Measurements from ENCODE around the gene XKR8. TPM values are rescaled to one million over a fixed set of nuclear protein-coding genes. Genes with fewer than 3 reads are reported as not detected.
A peak's percentile ranks its signal among the peaks of the same experiment; 100 is the strongest.

The XKR8 gene
- total and polyA plus RNA-seq, 10 donors, result 4.2 to 17.4 (median 8.1) TPM

GRCh38 chr1:27954186-27954585 is 5.6 kb upstream of the XKR8 start:
- intact Hi-C loops (cut with DNase I; ENCODE audit: low total_unique reads), result no loop called here
- peak; percentile 40 for DNase-seq
- 88 to 97% (median 93%) methylated on average over 10 of the region's 10 CpGs for WGBS, 5 donors
- Histone ChIP-seq H3K4me1 (peaks cover 0 to 14% (median 8%) of the 10 kb centered on the region in 6 donors), H3K9me3 (no peaks in the 10 kb centered on the region), H3K27ac (no peak overlapping the region), H3K36me3 (no peaks in the 10 kb centered on the region), H3K4me3 (no peak overlapping the region), H3K27me3 (replicated peaks in 1 of 7) (no peaks in the 10 kb centered on the region)
- TF ChIP-seq POLR2AphosphoS5 (IDR thresholded peaks at IDR 0.05) (no peak), POLR2A (IDR thresholded peaks at IDR 0.05) (no peak), CTCF (IDR thresholded peaks at IDR 0.05 in 8 of 11, conservative IDR thresholded peaks at IDR 0.05 in 3 of 11) (no peak)

GRCh38 chr1:27955076-27955475 is 4.7 kb upstream of the XKR8 start:
- Histone ChIP-seq H3K4me3 (no peak overlapping the region), H3K36me3 (no peaks in the 10 kb centered on the region), H3K4me1 (peaks cover 0 to 20% (median 12%) of the 10 kb centered on the region in 6 donors), H3K27me3 (replicated peaks in 1 of 7) (no peaks in the 10 kb centered on the region), H3K27ac (no peak overlapping the region), H3K9me3 (no peaks in the 10 kb centered on the region)
- intact Hi-C loops (cut with DNase I; ENCODE audit: low total_unique reads), result no loop called here
- TF ChIP-seq POLR2AphosphoS5 (IDR thresholded peaks at IDR 0.05), result no peak
- TF ChIP-seq CTCF (IDR thresholded peaks at IDR 0.05 in 8 of 11, conservative IDR thresholded peaks at IDR 0.05 in 3 of 11), result no peak
- no peak for TF ChIP-seq POLR2A (IDR thresholded peaks at IDR 0.05)
- 83 to 91% (median 87%) methylated on average over 6 of the region's 6 CpGs for WGBS, 5 donors
- DNase-seq, result peak; percentile 21

- H3K4me1 ChIP-seq, result peaks cover 10 to 36% (median 29%) of the 10 kb centered on the region in 6 donors
- intact Hi-C loops (cut with DNase I; ENCODE audit: low total_unique reads), result no loop called here
- no peaks in the 10 kb centered on the region for H3K36me3 ChIP-seq
- TF ChIP-seq POLR2A (IDR thresholded peaks at IDR 0.05) (no peak), POLR2AphosphoS5 (IDR thresholded peaks at IDR 0.05) (no peak), CTCF (IDR thresholded peaks at IDR 0.05 in 8 of 11, conservative IDR thresholded peaks at IDR 0.05 in 3 of 11) (no peak)
- no peaks in the 10 kb centered on the region for H3K9me3 ChIP-seq
- H3K27ac ChIP-seq, result no peak overlapping the region
- DNase-seq, result no peak
- 78 to 95% (median 87%) methylated on average over 6 of the region's 6 CpGs for WGBS, 5 donors
- H3K4me3 ChIP-seq, result no peak overlapping the region
- H3K27me3 ChIP-seq (replicated peaks in 1 of 7), result no peaks in the 10 kb centered on the region
Measured at GRCh38 chr1:27956761-27957160, 3.0 kb upstream of the XKR8 start.

- TF ChIP-seq CTCF (IDR thresholded peaks at IDR 0.05 in 8 of 11, conservative IDR thresholded peaks at IDR 0.05 in 3 of 11), result no peak
- TF ChIP-seq POLR2AphosphoS5 (IDR thresholded peaks at IDR 0.05), result no peak
- no peak for TF ChIP-seq POLR2A (IDR thresholded peaks at IDR 0.05)
- Histone ChIP-seq H3K4me1 (peaks cover 13 to 45% (median 33%) of the 10 kb centered on the region in 6 donors), H3K27me3 (replicated peaks in 1 of 7) (no peaks in the 10 kb centered on the region), H3K36me3 (no peaks in the 10 kb centered on the region), H3K4me3 (no peak overlapping the region), H3K27ac (no peak overlapping the region), H3K9me3 (no peaks in the 10 kb centered on the region)
- intact Hi-C loops (cut with DNase I; ENCODE audit: low total_unique reads), result no loop called here
- WGBS, 5 donors, result 91 to 97% (median 96%) methylated on average over 5 of the region's 5 CpGs
- DNase-seq, result no peak
Measured at GRCh38 chr1:27957655-27958054, 2.1 kb upstream of the XKR8 start.
